Measurements from ENCODE around the gene DPEP1. TPM values are rescaled to one million over a fixed set of nuclear protein-coding genes. Genes with fewer than 3 reads are reported as not detected.
"Not testable (repeated sequence)": the region's sequence is repeated elsewhere in the genome, so short reads cannot be mapped to it uniquely, and the experiment has no call there.

The DPEP1 gene
- total and polyA plus RNA-seq, 2 donors (not counting 3 experiments of a cell fraction or from before 2014, with no cell fraction given): 0.37 to 0.44 TPM

- dilution Hi-C loops (cut with MboI; ENCODE audit: extremely low pct_ligation_motif_present, low sequenced_read_pairs) (no loop called here), intact Hi-C loops (cut with micrococcal nuclease) (no loop called here)
- Histone ChIP-seq H3K79me2 (ENCODE audit: control insufficient read depth, insufficient read depth, low read length) (peaks cover 21% of the 10 kb centered on the region), H3K9me3 (replicated peaks; ENCODE audit: control insufficient read depth, insufficient read depth, low read length) (no peaks in the 10 kb centered on the region), H4K20me1 (replicated peaks; ENCODE audit: control insufficient read depth, extremely low read depth, insufficient read depth, low read length) (no peaks in the 10 kb centered on the region), H3K36me3 (ENCODE audit: control insufficient read depth in 2 of 2, extremely low read depth in 1 of 2, insufficient read depth in 2 of 2, low read length in 2 of 2) (no peaks in the 10 kb centered on the region), H3K4me1 (ENCODE audit: control insufficient read depth, extremely low read depth, insufficient read depth, low read length) (peaks cover 12% of the 10 kb centered on the region), H3K27me3 (ENCODE audit: control insufficient read depth in 2 of 2, insufficient read depth in 2 of 2, low read length in 2 of 2) (no peaks in the 10 kb centered on the region), H3K4me2 (ENCODE audit: insufficient read depth, low read length) (no peak overlapping the region), H2AFZ (ENCODE audit: low read depth, low read length) (no peak overlapping the region), H3K27ac (ENCODE audit: insufficient read depth, low read depth, low read length) (no peak overlapping the region), H3K9ac (replicated peaks; ENCODE audit: extremely low read depth, insufficient read depth, low read length) (no peak overlapping the region), H3K4me3 (replicated peaks in 1 of 3; ENCODE audit: insufficient read depth in 1 of 3, low read depth in 1 of 3, low read length in 3 of 3) (no peak overlapping the region), H3K9me1 (replicated peaks; ENCODE audit: control insufficient read depth, extremely low read depth, insufficient read depth, low read length) (no peaks in the 10 kb centered on the region)
- DNase-seq (ENCODE audit: low read depth, low spot score): no peak
- ChIA-PET POLR2A (no interaction called here), CTCF (no interaction called here)
- no TSS peak for BruUV-seq (replicated peaks)
- TF ChIP-seq GATA2 (IDR thresholded peaks at IDR 0.05; ENCODE audit: insufficient read depth, insufficient read length, low read depth, low read length) (no peak), POLR2AphosphoS5 (IDR thresholded peaks at IDR 0.05; ENCODE audit: insufficient read depth, low read depth, low read length) (no peak), JUN (IDR thresholded peaks at IDR 0.05; ENCODE audit: borderline replicate concordance, insufficient read depth, insufficient read length, low read depth) (no peak), EZH2 (IDR thresholded peaks at IDR 0.05; ENCODE audit: borderline replicate concordance, low read depth, low read length, severe bottlenecking) (no peak), POLR2A (IDR thresholded peaks at IDR 0.05; ENCODE audit: low read depth, low read length) (no peak), MYC (IDR thresholded peaks at IDR 0.05; ENCODE audit: low read depth, low read length) (no peak), FOS (IDR thresholded peaks at IDR 0.05; ENCODE audit: borderline replicate concordance, insufficient read depth, low read length) (no peak), CTCF (IDR thresholded peaks at IDR 0.05; ENCODE audit: extremely low read depth in 1 of 2, insufficient read depth in 1 of 2, low read depth in 1 of 2, low read length in 2 of 2) (no peak)
- TF ChIP-seq, protein P1, sequence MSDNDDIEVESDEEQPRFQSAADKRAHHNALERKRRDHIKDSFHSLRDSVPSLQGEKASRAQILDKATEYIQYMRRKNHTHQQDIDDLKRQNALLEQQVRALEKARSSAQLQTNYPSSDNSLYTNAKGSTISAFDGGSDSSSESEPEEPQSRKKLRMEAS (IDR thresholded peaks at IDR 0.05; ENCODE audit: insufficient read depth, insufficient read length): no peak
- no peak for FAIRE-seq
Measured at GRCh38 chr16:89661215-89661614, 47.8 kb downstream of the DPEP1 start.

- CTCF ChIA-PET: not testable (repeated sequence)
Measured at GRCh38 chr16:89664238-89664637, 50.8 kb downstream of the DPEP1 start.

More at GRCh38 chr16:89664238-89664637, 50.8 kb downstream of the DPEP1 start:
- FAIRE-seq; BruUV-seq (replicated peaks); dilution Hi-C loops (cut with MboI; ENCODE audit: extremely low pct_ligation_motif_present, low sequenced_read_pairs); H3K27me3 ChIP-seq (ENCODE audit: control insufficient read depth in 2 of 2, insufficient read depth in 2 of 2, low read length in 2 of 2); H3K9ac ChIP-seq (replicated peaks; ENCODE audit: extremely low read depth, insufficient read depth, low read length); H3K4me2 ChIP-seq (ENCODE audit: insufficient read depth, low read length); H3K4me3 ChIP-seq (replicated peaks in 1 of 3; ENCODE audit: insufficient read depth in 1 of 3, low read depth in 1 of 3, low read length in 3 of 3); DNase-seq (ENCODE audit: low read depth, low spot score); intact Hi-C loops (cut with micrococcal nuclease); H4K20me1 ChIP-seq (replicated peaks; ENCODE audit: control insufficient read depth, extremely low read depth, insufficient read depth, low read length); H2AFZ ChIP-seq (ENCODE audit: low read depth, low read length); H3K9me1 ChIP-seq (replicated peaks; ENCODE audit: control insufficient read depth, extremely low read depth, insufficient read depth, low read length); H3K27ac ChIP-seq (ENCODE audit: insufficient read depth, low read depth, low read length); H3K36me3 ChIP-seq (ENCODE audit: control insufficient read depth in 2 of 2, extremely low read depth in 1 of 2, insufficient read depth in 2 of 2, low read length in 2 of 2); H3K9me3 ChIP-seq (replicated peaks; ENCODE audit: control insufficient read depth, insufficient read depth, low read length); H3K79me2 ChIP-seq (ENCODE audit: control insufficient read depth, insufficient read depth, low read length); POLR2A ChIA-PET; H3K4me1 ChIP-seq (ENCODE audit: control insufficient read depth, extremely low read depth, insufficient read depth, low read length): not testable (repeated sequence)

Data from endothelial cell of umbilical vein (primary cell).